Panc1 (cell line): ENCODE results near the gene HDAC11. TPM values are rescaled to one million over a fixed set of nuclear protein-coding genes. Genes with fewer than 3 reads are reported as not detected.

Experiments used
- ATAC-seq: fragments of 200-7000 bp; cut with Tn5 transposase; 2 replicates; pipeline ENCODE4 v1.9.1; 2020; ENCODE audit warnings: mild to moderate bottlenecking, moderate library complexity
- BruUV-seq: library from RNA; stranded (reverse); fragments of 400-500 nt; replicated peaks from 2 replicates; lab custom pipeline; 2021; lab: Mats Ljungman, UMichigan
- CTCF ChIA-PET: fragments of 300-600 bp; sonication (Branson Sonifier 250); formaldehyde crosslinking; loops from one replicate; lab custom pipeline; 2022; ENCODE audit warnings: antibody characterized with exemption; lab: Charles Lee
- POLR2A ChIA-PET: fragments of 300-600 bp; sonication (Branson Sonifier 250); formaldehyde crosslinking; loops from one replicate; lab custom pipeline; 2022; ENCODE audit warnings: antibody characterized with exemption; lab: Charles Lee
- DNase-seq: peaks from one replicate; pipeline ENCODE4 v3.0.0-alpha.2; 2010; ENCODE audit warnings: low read depth, low spot score
- H3K27ac ChIP-seq: 2 replicates; pipeline ENCODE4 v1.5.1; 2011; ENCODE audit warnings: mild to moderate bottlenecking, low read length, inconsistent platforms
- H3K27me3 ChIP-seq: fragments of 200-500 bp; sonication (Bioruptor generic); 2 replicates; pipeline ENCODE4 v1.6.0; 2014; ENCODE audit warnings: low read length, inconsistent platforms; ENCODE audit not compliant: control insufficient read depth, insufficient read depth
- H3K36me3 ChIP-seq: fragments of 200-500 bp; sonication (Bioruptor generic); 2 replicates; pipeline ENCODE4 v1.5.1; 2014; ENCODE audit warnings: inconsistent platforms, mild to moderate bottlenecking, low read length, moderate library complexity; ENCODE audit not compliant: control insufficient read depth, insufficient read depth
- H3K4me1 ChIP-seq: 2 replicates; pipeline ENCODE4 v1.5.1; 2011; ENCODE audit warnings: inconsistent platforms, mild to moderate bottlenecking, low read length, moderate library complexity; ENCODE audit not compliant: control insufficient read depth, insufficient read depth
- H3K4me3 ChIP-seq, 2 experiments: 2 replicates each; pipeline ENCODE4 v1.5.1; 2011 to 2012; ENCODE audit warnings: low read depth in 2 of 2, low read length in 2 of 2, mild to moderate bottlenecking in 2 of 2, inconsistent platforms in 1 of 2, moderate library complexity in 1 of 2
- H3K9me3 ChIP-seq: fragments of 200-500 bp; sonication (Bioruptor generic); 2 replicates; pipeline ENCODE4 v1.5.1; 2014; ENCODE audit warnings: low read depth, mild to moderate bottlenecking, inconsistent platforms, low read length, moderate library complexity; ENCODE audit not compliant: control insufficient read depth, insufficient read depth
- POLR2AphosphoS5 ChIP-seq: IDR thresholded peaks from 2 replicates; pipeline ENCODE4 v1.6.1; 2012; ENCODE audit warnings: mild to moderate bottlenecking, low read depth, low read length, moderate library complexity
- SIN3A ChIP-seq: IDR thresholded peaks from 2 replicates; pipeline ENCODE4 v1.6.1; 2012; ENCODE audit warnings: low read depth, mild to moderate bottlenecking, low read length, moderate library complexity, borderline replicate concordance; ENCODE audit not compliant: insufficient read depth
- TCF7L2 ChIP-seq: IDR thresholded peaks from 2 replicates; pipeline ENCODE4 v1.6.1; 2011; ENCODE audit warnings: mild to moderate bottlenecking, low read depth, low read length, inconsistent platforms
- in situ Hi-C: cut with HindIII; loops from 2 replicates; pipeline ENCODE4 v1.10.0; 2016; ENCODE audit warnings: low sequenced_read_pairs, low pct_unique_long_range_greater_than_20kb
- intact Hi-C: fragments of 100-400 bp; cut with micrococcal nuclease; formaldehyde crosslinking; loops from one replicate; pipeline ENCODE4 v1.10.0; 2022; ENCODE audit not compliant: unreplicated experiment
- total RNA-seq: library from RNA; stranded (reverse); gene quantifications from one replicate; pipeline ENCODE4 v1.2.1, GENCODE V29; 2021; ENCODE audit not compliant: unreplicated experiment
- TF ChIP-seq, protein P1 (sequence below), 2 experiments: IDR thresholded peaks; 2 replicates each; pipeline ENCODE4 v1.6.1; 2011 to 2012; ENCODE audit warnings: low read depth in 2 of 2, control low read depth in 1 of 2, low read length in 1 of 2, mild to moderate bottlenecking in 1 of 2, moderate library complexity in 1 of 2; ENCODE audit not compliant: insufficient read depth in 1 of 2
- TF ChIP-seq, protein P2 (sequence below): fragments of 450-650 bp; IDR thresholded peaks from 2 replicates; pipeline ENCODE4 v1.5.1; 2017; ENCODE audit warnings: mild to moderate bottlenecking

The HDAC11 gene
- total RNA-seq, 1 experiment from 2014 or later = 10.6 TPM

GRCh38 chr3:13553686-13554085 lies 73.6 kb downstream of the HDAC11 start:
- TF ChIP-seq, protein P1, sequence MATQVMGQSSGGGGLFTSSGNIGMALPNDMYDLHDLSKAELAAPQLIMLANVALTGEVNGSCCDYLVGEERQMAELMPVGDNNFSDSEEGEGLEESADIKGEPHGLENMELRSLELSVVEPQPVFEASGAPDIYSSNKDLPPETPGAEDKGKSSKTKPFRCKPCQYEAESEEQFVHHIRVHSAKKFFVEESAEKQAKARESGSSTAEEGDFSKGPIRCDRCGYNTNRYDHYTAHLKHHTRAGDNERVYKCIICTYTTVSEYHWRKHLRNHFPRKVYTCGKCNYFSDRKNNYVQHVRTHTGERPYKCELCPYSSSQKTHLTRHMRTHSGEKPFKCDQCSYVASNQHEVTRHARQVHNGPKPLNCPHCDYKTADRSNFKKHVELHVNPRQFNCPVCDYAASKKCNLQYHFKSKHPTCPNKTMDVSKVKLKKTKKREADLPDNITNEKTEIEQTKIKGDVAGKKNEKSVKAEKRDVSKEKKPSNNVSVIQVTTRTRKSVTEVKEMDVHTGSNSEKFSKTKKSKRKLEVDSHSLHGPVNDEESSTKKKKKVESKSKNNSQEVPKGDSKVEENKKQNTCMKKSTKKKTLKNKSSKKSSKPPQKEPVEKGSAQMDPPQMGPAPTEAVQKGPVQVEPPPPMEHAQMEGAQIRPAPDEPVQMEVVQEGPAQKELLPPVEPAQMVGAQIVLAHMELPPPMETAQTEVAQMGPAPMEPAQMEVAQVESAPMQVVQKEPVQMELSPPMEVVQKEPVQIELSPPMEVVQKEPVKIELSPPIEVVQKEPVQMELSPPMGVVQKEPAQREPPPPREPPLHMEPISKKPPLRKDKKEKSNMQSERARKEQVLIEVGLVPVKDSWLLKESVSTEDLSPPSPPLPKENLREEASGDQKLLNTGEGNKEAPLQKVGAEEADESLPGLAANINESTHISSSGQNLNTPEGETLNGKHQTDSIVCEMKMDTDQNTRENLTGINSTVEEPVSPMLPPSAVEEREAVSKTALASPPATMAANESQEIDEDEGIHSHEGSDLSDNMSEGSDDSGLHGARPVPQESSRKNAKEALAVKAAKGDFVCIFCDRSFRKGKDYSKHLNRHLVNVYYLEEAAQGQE (IDR thresholded peaks at IDR 0.05; ENCODE audit: insufficient read depth in 1 of 2, low read depth in 2 of 2, low read length in 1 of 2) = no peak
- TF ChIP-seq, protein P2, sequence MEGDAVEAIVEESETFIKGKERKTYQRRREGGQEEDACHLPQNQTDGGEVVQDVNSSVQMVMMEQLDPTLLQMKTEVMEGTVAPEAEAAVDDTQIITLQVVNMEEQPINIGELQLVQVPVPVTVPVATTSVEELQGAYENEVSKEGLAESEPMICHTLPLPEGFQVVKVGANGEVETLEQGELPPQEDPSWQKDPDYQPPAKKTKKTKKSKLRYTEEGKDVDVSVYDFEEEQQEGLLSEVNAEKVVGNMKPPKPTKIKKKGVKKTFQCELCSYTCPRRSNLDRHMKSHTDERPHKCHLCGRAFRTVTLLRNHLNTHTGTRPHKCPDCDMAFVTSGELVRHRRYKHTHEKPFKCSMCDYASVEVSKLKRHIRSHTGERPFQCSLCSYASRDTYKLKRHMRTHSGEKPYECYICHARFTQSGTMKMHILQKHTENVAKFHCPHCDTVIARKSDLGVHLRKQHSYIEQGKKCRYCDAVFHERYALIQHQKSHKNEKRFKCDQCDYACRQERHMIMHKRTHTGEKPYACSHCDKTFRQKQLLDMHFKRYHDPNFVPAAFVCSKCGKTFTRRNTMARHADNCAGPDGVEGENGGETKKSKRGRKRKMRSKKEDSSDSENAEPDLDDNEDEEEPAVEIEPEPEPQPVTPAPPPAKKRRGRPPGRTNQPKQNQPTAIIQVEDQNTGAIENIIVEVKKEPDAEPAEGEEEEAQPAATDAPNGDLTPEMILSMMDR = no peak
- TF ChIP-seq SIN3A (no peak), POLR2AphosphoS5 (no peak), TCF7L2 (no peak)
- H3K27ac ChIP-seq = no peak overlapping the region
- no peak for ATAC-seq
- no peaks in the 10 kb centered on the region for H3K36me3 ChIP-seq
- no peaks in the 10 kb centered on the region for H3K9me3 ChIP-seq
- no peak for DNase-seq
- in situ Hi-C loops = no loop called here
- no peaks in the 10 kb centered on the region for H3K27me3 ChIP-seq
- H3K4me1 ChIP-seq = no peaks in the 10 kb centered on the region
- intact Hi-C loops = no loop called here
- no TSS peak for BruUV-seq
- no peak overlapping the region for H3K4me3 ChIP-seq
- CTCF ChIA-PET = no interaction called here
- POLR2A ChIA-PET = no interaction called here

GRCh38 chr3:13555753-13556152 lies 75.6 kb downstream of the HDAC11 start:
- in situ Hi-C loops (no loop called here), intact Hi-C loops (no loop called here)
- CTCF ChIA-PET = no interaction called here
- Histone ChIP-seq H3K4me1 (no peaks in the 10 kb centered on the region), H3K27ac (no peak overlapping the region), H3K9me3 (no peaks in the 10 kb centered on the region), H3K4me3 (no peak overlapping the region), H3K27me3 (no peaks in the 10 kb centered on the region), H3K36me3 (no peaks in the 10 kb centered on the region)
- BruUV-seq = no TSS peak
- ATAC-seq (no peak), DNase-seq (no peak)
- POLR2A ChIA-PET = no interaction called here
- TF ChIP-seq POLR2AphosphoS5 = no peak
- TF ChIP-seq TCF7L2 = no peak
- TF ChIP-seq, protein P1 (IDR thresholded peaks at IDR 0.05; ENCODE audit: insufficient read depth in 1 of 2, low read depth in 2 of 2, low read length in 1 of 2) = no peak
- TF ChIP-seq, protein P2 = no peak
- no peak for TF ChIP-seq SIN3A

Other genes starting within 250 kb of the HDAC11 start
- 36.8 TPM for gene NUP210, start 60.0 kb upstream of the HDAC11 start, total RNA-seq
- gene FBLN2, start 68.8 kb downstream of the HDAC11 start, total RNA-seq = 0.44 TPM